ENCODE results near the gene TMEM63A. TPM values are rescaled to one million over a fixed set of nuclear protein-coding genes. Genes with fewer than 3 reads are reported as not detected.
"Not testable (repeated sequence)": the region's sequence is repeated elsewhere in the genome, so short reads cannot be mapped to it uniquely, and the experiment has no call there.

TMEM63A gene
- 79.7 TPM for total RNA-seq
- long read RNA-seq, full-length matches to known transcripts = 16 of 78 reads
- long read RNA-seq, partial matches to known transcripts = 39 of 78 reads
- long read RNA-seq, other reads (novel, unspliced or antisense) = 23 of 78 reads

DNA sequence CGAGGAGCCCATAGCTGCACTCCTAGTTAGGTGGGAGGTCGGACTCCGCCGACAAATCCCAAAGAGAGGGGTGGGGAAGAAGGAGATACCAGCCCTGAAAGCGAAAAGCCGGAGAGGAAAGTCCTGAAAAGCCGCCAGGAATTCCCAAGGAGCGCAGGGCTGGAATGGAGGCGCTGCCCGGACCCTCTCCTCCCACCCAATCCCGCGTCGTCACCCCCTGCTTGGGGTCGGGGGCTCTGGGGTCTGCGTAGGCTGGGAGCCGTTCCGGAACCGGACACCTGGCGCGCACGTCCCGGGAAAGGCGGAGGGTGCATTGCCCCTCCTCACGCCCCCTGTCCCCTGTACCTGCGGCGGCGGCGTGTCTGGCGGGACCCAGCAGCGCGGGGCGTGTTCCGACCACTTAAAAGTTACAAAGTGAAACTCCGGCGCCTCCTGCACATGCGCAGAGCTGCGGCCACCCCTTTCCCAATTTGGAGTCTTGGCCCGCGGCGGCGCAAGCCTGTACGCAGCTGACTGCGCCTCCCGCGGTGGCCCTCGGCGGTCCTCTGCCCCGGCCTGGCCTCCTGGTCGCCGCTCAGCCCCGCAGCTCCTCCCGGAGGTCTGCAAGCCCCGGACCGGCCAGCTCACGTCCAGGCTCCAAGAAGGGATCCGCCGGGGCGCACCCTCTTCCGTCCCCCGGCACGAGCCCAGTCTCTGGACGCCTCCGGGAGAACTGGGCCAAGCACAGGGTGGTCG lies at the start of gene TMEM63A:
TMEM63A (minus strand) TSS at position 422 of the 735 bp plus-strand sequence. CDS start 4,800 bp downstream, outside the sequence.
- DNase-seq (ENCODE audit: low spot score) = peak; percentile 97

- DNase-seq (ENCODE audit: low spot score) = no peak
These were observed 49.3 kb upstream of the TMEM63A start for GRCh38 chr1:225931270-225932136.

GRCh38 chr1:225930566-225930965 lies 48.4 kb upstream of the TMEM63A start:
- DNase-seq (ENCODE audit: low spot score) = no peak

- DNase-seq (ENCODE audit: low spot score) = not testable (repeated sequence)
These were observed 47.3 kb upstream of the TMEM63A start for GRCh38 chr1:225929462-225929861.

- no peak for DNase-seq (ENCODE audit: low spot score)
These were observed 46.3 kb upstream of the TMEM63A start for GRCh38 chr1:225928186-225929175.

- no peak for DNase-seq (ENCODE audit: low spot score)
These were observed 44.5 kb upstream of the TMEM63A start for GRCh38 chr1:225926551-225927113.

DNA sequence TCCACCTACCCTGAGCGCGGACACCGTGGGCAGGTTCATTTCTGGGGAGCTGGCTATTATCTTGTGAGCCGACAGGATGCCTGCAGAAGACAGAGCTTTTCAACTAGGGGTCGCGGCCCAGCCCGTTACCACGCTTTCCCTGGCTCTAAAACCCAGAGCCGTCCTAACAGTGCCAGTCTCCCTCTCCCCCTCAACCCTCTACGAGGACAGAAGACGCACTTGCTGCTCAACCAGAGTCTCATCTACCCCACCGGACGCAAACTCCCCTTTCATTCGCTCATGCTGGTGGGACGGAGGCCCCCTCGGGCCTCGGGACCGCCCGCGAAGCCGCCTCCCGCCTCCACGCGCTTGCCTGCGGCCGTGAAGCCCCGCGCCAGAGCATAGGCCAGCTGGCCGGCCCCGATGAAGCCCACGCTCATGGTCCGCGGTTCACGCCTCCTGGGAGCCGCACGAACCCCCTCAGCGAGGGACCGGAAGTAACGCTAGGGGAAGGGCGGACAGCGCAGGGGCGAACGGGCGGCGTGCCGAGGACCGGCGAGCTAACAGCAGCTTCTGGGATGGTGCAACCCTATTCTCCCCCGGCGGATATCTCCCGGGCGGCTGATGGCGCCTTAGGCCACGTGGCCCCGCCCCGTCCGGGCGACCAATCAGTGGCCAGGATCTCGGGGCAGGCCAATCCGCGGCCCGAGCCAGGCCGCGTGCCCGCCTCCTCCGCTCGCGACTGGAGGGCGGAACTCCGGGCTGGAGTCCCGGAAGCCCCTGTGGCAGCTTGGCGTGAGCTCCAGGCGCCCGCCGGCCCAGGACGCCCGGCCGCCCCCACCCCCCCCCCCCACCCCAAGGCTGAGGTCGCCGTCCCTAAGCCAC lies 41.7 kb upstream of the TMEM63A start, which contains the start of gene PYCR2:
PYCR2 (minus strand) TSS at position 559 of the 864 bp plus-strand sequence; CDS start at position 419, 140 bp downstream.
- DNase-seq (ENCODE audit: low spot score) = peak; percentile 99

DNA sequence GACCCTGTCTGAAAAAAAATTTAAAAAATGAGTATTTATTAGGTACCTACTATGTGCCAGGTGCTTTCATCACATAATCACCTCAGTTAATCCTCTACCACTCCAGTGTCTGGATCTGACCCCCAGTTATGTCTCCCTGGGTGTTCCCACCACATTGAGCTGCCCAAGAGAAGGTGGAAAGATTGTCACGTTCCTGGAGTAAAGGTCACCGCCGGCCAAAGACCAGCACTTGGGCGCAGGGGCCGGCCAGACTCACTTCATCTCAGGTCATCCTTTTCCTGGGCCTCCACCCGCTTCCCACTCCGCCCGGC lies 41.2 kb upstream of the TMEM63A start:
- DNase-seq (ENCODE audit: low spot score) = no peak

DNA sequence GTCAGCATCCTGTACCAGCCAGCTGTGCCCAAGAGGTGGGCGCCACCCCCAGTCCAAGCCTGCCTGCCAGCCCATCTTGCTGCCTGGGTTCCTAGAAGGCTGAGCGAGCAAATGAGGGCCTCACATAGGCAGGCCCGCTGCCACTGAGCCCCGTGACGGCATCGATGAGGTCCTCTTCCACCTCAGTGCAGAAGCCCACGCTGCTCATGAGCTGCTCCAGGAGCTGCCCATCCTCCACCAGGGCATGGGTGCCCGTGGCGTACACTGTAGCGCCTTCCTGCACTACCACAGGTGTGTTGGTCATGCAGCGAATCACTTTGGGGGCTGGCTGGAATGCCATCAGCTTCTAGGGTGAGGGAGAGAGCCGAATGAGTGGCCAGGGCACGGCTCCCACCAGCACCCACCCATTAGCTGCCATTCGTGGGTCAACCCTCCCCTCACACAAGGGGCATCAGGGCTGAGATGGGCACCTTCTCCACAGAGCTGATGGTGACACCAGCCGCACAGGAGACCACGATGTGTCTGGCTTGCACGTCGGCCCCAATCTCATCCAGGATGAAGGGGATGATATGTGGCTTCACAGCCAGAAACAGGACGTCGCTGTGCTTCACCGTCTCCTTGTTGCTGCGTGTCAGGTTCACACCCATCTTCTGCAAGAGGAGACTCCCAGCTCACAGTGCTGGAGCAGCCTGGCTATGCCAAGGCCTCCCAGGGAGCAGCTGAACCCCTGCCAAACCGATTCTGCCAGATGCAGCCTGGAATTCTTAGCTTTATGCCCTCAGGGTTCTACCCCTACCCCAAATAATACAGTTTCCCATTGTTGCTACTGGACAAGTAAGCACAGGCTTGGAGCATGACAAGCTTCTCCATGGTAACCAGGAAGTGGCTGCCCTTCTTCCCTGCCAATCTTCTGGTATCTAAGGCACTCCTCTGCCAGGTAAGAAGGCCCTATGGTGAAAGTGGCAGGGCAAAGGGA lies 39.8 kb upstream of the TMEM63A start:
- no peak for DNase-seq (ENCODE audit: low spot score)

GRCh38 chr1:225919906-225920305 lies 37.7 kb upstream of the TMEM63A start:
- DNase-seq (ENCODE audit: low spot score) = no peak

DNA sequence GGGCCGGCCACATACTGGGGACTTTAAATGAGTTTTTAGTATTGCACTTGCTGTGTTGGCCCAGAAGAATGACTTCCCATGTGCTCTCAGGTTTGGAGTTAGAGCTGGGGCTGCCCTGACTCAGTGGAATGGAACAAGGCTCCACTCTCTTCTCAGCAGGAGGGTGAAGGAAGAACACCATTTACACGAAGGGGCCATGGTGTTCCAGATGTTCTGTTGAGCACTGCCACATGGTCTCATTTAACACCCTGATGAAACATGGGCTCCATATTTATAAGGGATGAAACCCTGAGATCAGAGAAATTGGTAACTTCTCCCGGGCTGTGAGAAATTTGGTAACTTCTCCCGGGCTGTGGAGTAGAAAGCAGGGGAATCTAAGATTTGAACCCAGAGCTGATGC lies 36.1 kb upstream of the TMEM63A start:
- no peak for DNase-seq (ENCODE audit: low spot score)

- no peak for DNase-seq (ENCODE audit: low spot score)
These were observed 35.4 kb upstream of the TMEM63A start for GRCh38 chr1:225917536-225917935.

DNA sequence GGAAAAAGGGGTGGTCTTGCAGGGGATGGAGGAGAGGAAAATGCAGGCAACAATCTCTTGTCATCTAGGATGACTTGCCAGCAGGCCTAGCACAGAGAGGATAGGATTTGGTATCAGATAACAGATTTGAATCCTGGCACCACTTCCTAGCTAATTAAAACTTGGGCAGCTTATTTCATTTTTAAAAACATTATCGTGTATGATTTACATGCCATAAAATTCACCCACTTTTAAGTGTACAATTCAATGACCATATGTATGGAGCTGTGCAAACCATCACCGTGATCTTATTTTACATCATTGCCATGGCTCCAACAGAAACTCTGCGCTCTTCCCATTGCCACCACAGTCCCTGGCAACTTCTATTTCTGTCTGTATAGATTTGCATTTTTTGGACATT lies 34.9 kb upstream of the TMEM63A start:
- no peak for DNase-seq (ENCODE audit: low spot score)

- DNase-seq (ENCODE audit: low spot score) = no peak
These were observed 33.4 kb upstream of the TMEM63A start for GRCh38 chr1:225915538-225915991.

DNA sequence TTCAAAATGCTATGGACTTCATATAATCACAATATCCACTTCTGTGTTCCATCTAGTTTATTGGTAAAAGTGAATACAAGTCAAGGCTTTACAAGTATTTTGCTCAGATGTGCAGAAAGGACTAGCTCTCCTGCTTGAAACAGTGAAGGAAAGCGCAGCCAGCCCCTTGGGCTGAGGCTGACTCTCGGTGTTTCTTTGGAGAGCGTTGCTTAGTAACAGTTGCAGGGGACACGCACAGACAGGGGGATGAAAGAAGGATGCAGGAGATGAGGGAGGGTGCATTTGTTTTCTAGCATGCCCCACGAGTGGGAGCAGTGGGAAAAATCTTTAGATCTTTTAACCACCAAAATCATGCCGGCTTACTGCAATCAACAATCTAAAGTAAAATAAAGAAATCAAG lies 32.8 kb upstream of the TMEM63A start:
- DNase-seq (ENCODE audit: low spot score) = no peak

DNA sequence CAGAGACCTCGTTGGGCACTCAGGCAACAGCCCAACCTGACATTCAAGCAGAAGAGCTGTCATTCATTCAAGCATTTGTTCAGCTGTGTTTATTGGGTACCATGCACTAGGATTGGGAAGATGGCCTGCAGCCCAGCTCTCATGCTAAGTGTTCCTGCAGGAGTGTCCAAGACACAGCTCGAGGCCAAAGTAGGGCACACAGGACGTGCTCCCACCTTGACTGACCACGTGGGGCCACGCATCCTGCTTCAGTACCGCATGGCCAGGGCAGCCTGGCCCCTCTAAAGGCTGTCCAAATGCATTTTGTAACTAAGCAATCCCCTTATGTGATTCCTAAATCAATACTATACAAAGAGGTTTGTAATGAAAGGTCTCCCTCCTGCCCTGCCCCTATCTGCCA lies 32.2 kb upstream of the TMEM63A start:
- DNase-seq (ENCODE audit: low spot score) = no peak

- peak; percentile 93 for DNase-seq (ENCODE audit: low spot score)
These were observed 29.3 kb upstream of the TMEM63A start for GRCh38 chr1:225911191-225912130.

Measured in mesenteric fat pad (tissue), 1 donor.